Fibroblast of lung (primary cell): ENCODE data around the gene LIN28A.

Experiments used
- CTCF ChIP-seq, 2 donors: IDR thresholded peaks in 1 of 2; conservative IDR thresholded peaks in 1 of 2; 1 replicate in 1 of 2; 2 replicates in 1 of 2; pipeline ENCODE4 v1.5.1; 2011 to 2012; ENCODE audit warnings: low read length in 2 of 2, control low read depth in 1 of 2, inconsistent platforms in 1 of 2, low read depth in 1 of 2, mild to moderate bottlenecking in 1 of 2
- EZH2 ChIP-seq: IDR thresholded peaks from 2 replicates; pipeline ENCODE4 v1.5.1; 2012; ENCODE audit warnings: low read length, control low read depth, mild to moderate bottlenecking; ENCODE audit errors: missing control alignments

DNA sequence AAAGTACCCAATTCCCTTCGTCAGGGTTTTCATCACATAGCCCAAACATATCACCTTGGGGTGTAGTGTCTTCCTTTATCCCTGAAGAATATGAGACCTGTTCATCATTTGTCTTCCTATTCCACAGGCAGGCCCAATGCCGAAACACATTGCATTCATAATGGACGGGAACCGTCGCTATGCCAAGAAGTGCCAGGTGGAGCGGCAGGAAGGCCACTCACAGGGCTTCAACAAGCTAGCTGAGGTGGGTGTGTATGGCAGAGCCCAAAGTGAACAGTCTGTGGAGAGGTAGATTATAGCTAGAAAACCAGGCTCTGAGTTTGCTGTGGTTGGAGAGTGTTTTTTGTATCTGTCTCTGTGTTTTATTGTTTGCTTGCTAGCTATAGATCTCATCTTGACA lies 27.4 kb downstream of the LIN28A start:
- no peak for TF ChIP-seq CTCF (conservative IDR thresholded peaks at IDR 0.05 in 1 of 2, IDR thresholded peaks at IDR 0.05 in 1 of 2; ENCODE audit: low read depth in 1 of 2, low read length in 2 of 2)
- no peak for TF ChIP-seq EZH2
